Trophoblast cell (in vitro differentiated cells and primary cell): ENCODE results near the gene CNTN4.

Source experiments
- DNase-seq, 2 donors: peaks; one replicate each; pipeline ENCODE4 v3.0.0-alpha.2; 2016
- H2AFZ ChIP-seq: 2 replicates; pipeline ENCODE4 v1.6.1; 2013; ENCODE audit warnings: low read length, moderate library complexity, mild to moderate bottlenecking; ENCODE audit not compliant: insufficient read depth, poor library complexity
- H2AK5ac ChIP-seq: 2 replicates; pipeline ENCODE4 v1.6.1; 2013; ENCODE audit warnings: mild to moderate bottlenecking, low read length
- H2BK120ac ChIP-seq: 2 replicates; pipeline ENCODE4 v1.6.1; 2013; ENCODE audit warnings: low read length, mild to moderate bottlenecking, moderate library complexity; ENCODE audit not compliant: insufficient read depth, poor library complexity
- H2BK12ac ChIP-seq: 2 replicates; pipeline ENCODE4 v1.6.1; 2013; ENCODE audit warnings: mild to moderate bottlenecking, low read length, moderate library complexity
- H2BK5ac ChIP-seq: 2 replicates; pipeline ENCODE4 v1.6.1; 2013; ENCODE audit warnings: low read length, low read depth, moderate library complexity, mild to moderate bottlenecking; ENCODE audit not compliant: poor library complexity
- H3K14ac ChIP-seq: 2 replicates; pipeline ENCODE4 v1.6.1; 2013; ENCODE audit warnings: mild to moderate bottlenecking, low read length
- H3K18ac ChIP-seq: 2 replicates; pipeline ENCODE4 v1.6.1; 2013; ENCODE audit warnings: mild to moderate bottlenecking, low read length
- H3K23ac ChIP-seq: 2 replicates; pipeline ENCODE4 v1.6.1; 2013; ENCODE audit warnings: low read length
- H3K27ac ChIP-seq: 2 replicates; pipeline ENCODE4 v1.5.1; 2013; ENCODE audit warnings: low read depth, mild to moderate bottlenecking, inconsistent platforms, low read length, moderate library complexity
- H3K27me3 ChIP-seq: 2 replicates; pipeline ENCODE4 v1.6.1; 2013; ENCODE audit warnings: inconsistent platforms, mild to moderate bottlenecking, low read length, moderate library complexity; ENCODE audit not compliant: insufficient read depth
- H3K36me3 ChIP-seq, 2 experiments: 1 replicate in 1 of 2; 2 replicates in 1 of 2; pipeline ENCODE4 v1.6.1; 2013; ENCODE audit warnings: low read length in 2 of 2, mild to moderate bottlenecking in 2 of 2, moderate library complexity in 1 of 2; ENCODE audit not compliant: insufficient read depth in 2 of 2, control insufficient read depth in 1 of 2
- H3K4ac ChIP-seq: 2 replicates; pipeline ENCODE4 v1.6.1; 2013; ENCODE audit warnings: low read depth, mild to moderate bottlenecking, low read length, moderate library complexity
- H3K4me1 ChIP-seq, 2 experiments: 1 replicate in 1 of 2; 2 replicates in 1 of 2; pipeline ENCODE4 v1.6.1; 2013; ENCODE audit warnings: low read length in 2 of 2, mild to moderate bottlenecking in 2 of 2, moderate library complexity in 1 of 2; ENCODE audit not compliant: insufficient read depth in 2 of 2, control insufficient read depth in 1 of 2
- H3K4me2 ChIP-seq: 2 replicates; pipeline ENCODE4 v1.6.1; 2013; ENCODE audit warnings: inconsistent platforms, mild to moderate bottlenecking, low read length, moderate library complexity
- H3K4me3 ChIP-seq: 2 replicates; pipeline ENCODE4 v1.5.1; 2013; ENCODE audit warnings: mild to moderate bottlenecking, low read depth, low read length, inconsistent platforms
- H3K79me1 ChIP-seq: one replicate; pipeline ENCODE4 v1.6.1; 2013; ENCODE audit warnings: low read length
- H3K79me2 ChIP-seq: 2 replicates; pipeline ENCODE4 v1.6.1; 2013; ENCODE audit warnings: low read length, mild to moderate bottlenecking; ENCODE audit not compliant: control insufficient read depth, insufficient read depth, poor library complexity
- H3K9ac ChIP-seq: 2 replicates; pipeline ENCODE4 v1.6.1; 2013; ENCODE audit warnings: mild to moderate bottlenecking, low read length
- H3K9me3 ChIP-seq: 2 replicates; pipeline ENCODE4 v1.6.1; 2013; ENCODE audit warnings: low read depth, mild to moderate bottlenecking, control low read depth, inconsistent platforms, low read length; ENCODE audit not compliant: insufficient read depth
- H4K12ac ChIP-seq: 2 replicates; pipeline ENCODE4 v1.6.1; 2013; ENCODE audit warnings: low read depth, mild to moderate bottlenecking, low read length, moderate library complexity
- H4K8ac ChIP-seq: 2 replicates; pipeline ENCODE4 v1.6.1; 2013; ENCODE audit warnings: low read depth, mild to moderate bottlenecking, low read length, moderate library complexity
- H4K91ac ChIP-seq: one replicate; pipeline ENCODE4 v1.6.1; 2013; ENCODE audit warnings: low read depth, mild to moderate bottlenecking, low read length, moderate library complexity
- WGBS: extraction: QIAGEN DNeasy Blood & Tissue Kit; methylation state at CpG from one replicate; pipeline ENCODE4 v1.1.7; 2013; ENCODE audit warnings: missing lambda C conversion rate; ENCODE audit not compliant: insufficient read length, insufficient coverage; ENCODE audit errors: extremely low coverage; 5-methylcytosine and 5-hydroxymethylcytosine counted together

Gene CNTN4

GRCh38 chr3:2826453-2826852 lies 727.8 kb downstream of the CNTN4 start:
- H3K27me3 ChIP-seq, result no peaks in the 10 kb centered on the region
- no peak overlapping the region for H2BK5ac ChIP-seq

GRCh38 chr3:2837239-2837638 lies 738.6 kb downstream of the CNTN4 start:
- no peak overlapping the region for H2BK120ac ChIP-seq
- no peak overlapping the region for H4K8ac ChIP-seq
- no peak overlapping the region for H3K4me3 ChIP-seq
- DNase-seq, result no peak
- H2BK12ac ChIP-seq, result no peak overlapping the region
- no peaks in the 10 kb centered on the region for H3K27me3 ChIP-seq
- H3K4me1 ChIP-seq, result peaks cover 0 to 3% of the 10 kb centered on the region in 2 experiments
- H3K4ac ChIP-seq, result no peak overlapping the region
- no peak overlapping the region for H3K14ac ChIP-seq
- H3K27ac ChIP-seq, result no peak overlapping the region
- no peaks in the 10 kb centered on the region for H3K36me3 ChIP-seq
- no peak overlapping the region for H2AK5ac ChIP-seq
- H2BK5ac ChIP-seq, result no peak overlapping the region
- no peak overlapping the region for H3K9ac ChIP-seq
- no peaks in the 10 kb centered on the region for H3K79me1 ChIP-seq
- H4K12ac ChIP-seq, result no peak overlapping the region
- H3K4me2 ChIP-seq, result no peak overlapping the region
- no peak overlapping the region for H3K23ac ChIP-seq
- H3K79me2 ChIP-seq, result no peaks in the 10 kb centered on the region
- no peaks in the 10 kb centered on the region for H3K9me3 ChIP-seq
- no peak overlapping the region for H2AFZ ChIP-seq
- no CpG with 5 or more reads among the region's 6 CpGs for WGBS
- H3K18ac ChIP-seq, result no peak overlapping the region
- no peak overlapping the region for H4K91ac ChIP-seq

More at GRCh38 chr3:2826453-2826852, 727.8 kb downstream of the CNTN4 start:
- H3K4me1 ChIP-seq, result no peaks in the 10 kb centered on the region
- H3K36me3 ChIP-seq, result no peaks in the 10 kb centered on the region
- no peak overlapping the region for H3K14ac ChIP-seq
- no peak overlapping the region for H4K12ac ChIP-seq
- no peak overlapping the region for H3K9ac ChIP-seq
- H3K4me2 ChIP-seq, result no peak overlapping the region
- no peak overlapping the region for H3K27ac ChIP-seq
- no peak overlapping the region for H2BK120ac ChIP-seq
- no peak overlapping the region for H3K4ac ChIP-seq
- H3K79me2 ChIP-seq, result no peaks in the 10 kb centered on the region
- H2AK5ac ChIP-seq, result no peak overlapping the region
- H2AFZ ChIP-seq, result no peak overlapping the region
- H3K4me3 ChIP-seq, result no peak overlapping the region
- H3K18ac ChIP-seq, result no peak overlapping the region
- no peaks in the 10 kb centered on the region for H3K79me1 ChIP-seq
- no peak for DNase-seq
- whole genome bisulfite sequencing, result no CpG with 5 or more reads among the region's 3 CpGs
- H4K91ac ChIP-seq, result no peak overlapping the region
- no peak overlapping the region for H4K8ac ChIP-seq
- H2BK12ac ChIP-seq, result no peak overlapping the region
- H3K9me3 ChIP-seq, result no peaks in the 10 kb centered on the region
- H3K23ac ChIP-seq, result no peak overlapping the region

- no peak overlapping the region for H2BK12ac ChIP-seq
- H3K9me3 ChIP-seq, result no peaks in the 10 kb centered on the region
- no peaks in the 10 kb centered on the region for H3K27me3 ChIP-seq
- H3K79me2 ChIP-seq, result no peaks in the 10 kb centered on the region
- H4K12ac ChIP-seq, result no peak overlapping the region
- H4K8ac ChIP-seq, result no peak overlapping the region
- no peak overlapping the region for H3K14ac ChIP-seq
- H3K4me3 ChIP-seq, result no peak overlapping the region
- H2AFZ ChIP-seq, result no peak overlapping the region
- no peak overlapping the region for H3K4ac ChIP-seq
- H3K79me1 ChIP-seq, result no peaks in the 10 kb centered on the region
- no peak overlapping the region for H2AK5ac ChIP-seq
- no peak overlapping the region for H3K4me2 ChIP-seq
- no peak overlapping the region for H3K27ac ChIP-seq
- DNase-seq, result no peak
- peaks cover 0 to 3% of the 10 kb centered on the region in 2 experiments for H3K4me1 ChIP-seq
- H2BK120ac ChIP-seq, result no peak overlapping the region
- no peak overlapping the region for H3K23ac ChIP-seq
- H4K91ac ChIP-seq, result no peak overlapping the region
- no peak overlapping the region for H2BK5ac ChIP-seq
- no peaks in the 10 kb centered on the region for H3K36me3 ChIP-seq
- H3K9ac ChIP-seq, result no peak overlapping the region
- WGBS, result no CpG with 5 or more reads among the region's 4 CpGs
- H3K18ac ChIP-seq, result no peak overlapping the region
Measured at GRCh38 chr3:2837910-2838309, 739.2 kb downstream of the CNTN4 start.

- Histone ChIP-seq H4K8ac (no peak overlapping the region), H4K91ac (no peak overlapping the region), H3K79me1 (no peaks in the 10 kb centered on the region), H3K4me1 (peaks cover 0 to 3% of the 10 kb centered on the region in 2 experiments), H2AFZ (no peak overlapping the region), H2AK5ac (no peak overlapping the region), H3K4me3 (no peak overlapping the region), H3K36me3 (no peaks in the 10 kb centered on the region), H3K18ac (no peak overlapping the region), H4K12ac (no peak overlapping the region), H3K27me3 (no peaks in the 10 kb centered on the region), H3K27ac (no peak overlapping the region), H3K14ac (no peak overlapping the region), H3K4me2 (no peak overlapping the region), H2BK5ac (no peak overlapping the region), H3K23ac (no peak overlapping the region), H3K9me3 (no peaks in the 10 kb centered on the region), H2BK12ac (no peak overlapping the region), H3K79me2 (no peaks in the 10 kb centered on the region), H3K4ac (no peak overlapping the region), H2BK120ac (no peak overlapping the region), H3K9ac (no peak overlapping the region)
- no peak for DNase-seq
- no CpG with 5 or more reads among the region's 6 CpGs for WGBS
Measured at GRCh38 chr3:2838546-2839157, 740.0 kb downstream of the CNTN4 start.
